Measurements from ENCODE around the gene SPINT1.

DNA sequence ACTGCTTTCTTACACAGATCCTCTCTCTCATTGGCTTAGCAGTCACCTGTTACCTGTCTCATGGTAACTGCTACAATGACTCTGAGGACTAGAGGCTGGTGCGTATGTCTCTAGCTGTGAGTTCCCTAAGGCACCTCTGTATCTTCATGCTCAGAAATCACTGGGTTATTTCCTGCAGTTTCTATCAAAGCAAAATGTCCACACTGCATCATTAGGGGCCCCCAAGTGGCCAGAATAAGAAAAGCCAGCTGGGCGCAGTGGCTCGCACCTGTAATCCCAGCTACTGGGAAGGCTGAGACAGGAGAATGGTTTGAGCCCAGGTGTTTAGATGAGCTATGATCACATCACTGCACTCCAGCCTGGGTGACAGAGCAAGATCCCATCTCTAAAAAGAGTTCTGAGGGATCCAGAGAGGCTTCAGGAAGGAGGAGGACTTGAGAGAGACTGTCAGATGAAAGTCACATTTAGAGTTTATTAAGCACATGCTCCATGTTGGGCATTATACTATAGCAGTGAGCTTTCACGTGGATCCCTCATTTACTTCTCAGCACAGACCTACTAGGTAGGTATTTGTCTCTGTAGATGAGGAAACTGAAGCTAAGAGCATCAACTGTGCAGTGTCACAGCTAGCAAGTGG, 48.1 kb downstream of the SPINT1 start:
- TF ChIP-seq FOXP2 (optimal IDR thresholded peaks at IDR 0.05; ENCODE audit: borderline replicate concordance, extremely low read depth, extremely low read length, insufficient read depth) (no peak), POLR2AphosphoS5 (IDR thresholded peaks at IDR 0.05; ENCODE audit: low read depth, low read length) (no peak), SIN3A (IDR thresholded peaks at IDR 0.05; ENCODE audit: borderline replicate concordance, insufficient read depth, low read length) (no peak)
- TF ChIP-seq, protein P1, sequence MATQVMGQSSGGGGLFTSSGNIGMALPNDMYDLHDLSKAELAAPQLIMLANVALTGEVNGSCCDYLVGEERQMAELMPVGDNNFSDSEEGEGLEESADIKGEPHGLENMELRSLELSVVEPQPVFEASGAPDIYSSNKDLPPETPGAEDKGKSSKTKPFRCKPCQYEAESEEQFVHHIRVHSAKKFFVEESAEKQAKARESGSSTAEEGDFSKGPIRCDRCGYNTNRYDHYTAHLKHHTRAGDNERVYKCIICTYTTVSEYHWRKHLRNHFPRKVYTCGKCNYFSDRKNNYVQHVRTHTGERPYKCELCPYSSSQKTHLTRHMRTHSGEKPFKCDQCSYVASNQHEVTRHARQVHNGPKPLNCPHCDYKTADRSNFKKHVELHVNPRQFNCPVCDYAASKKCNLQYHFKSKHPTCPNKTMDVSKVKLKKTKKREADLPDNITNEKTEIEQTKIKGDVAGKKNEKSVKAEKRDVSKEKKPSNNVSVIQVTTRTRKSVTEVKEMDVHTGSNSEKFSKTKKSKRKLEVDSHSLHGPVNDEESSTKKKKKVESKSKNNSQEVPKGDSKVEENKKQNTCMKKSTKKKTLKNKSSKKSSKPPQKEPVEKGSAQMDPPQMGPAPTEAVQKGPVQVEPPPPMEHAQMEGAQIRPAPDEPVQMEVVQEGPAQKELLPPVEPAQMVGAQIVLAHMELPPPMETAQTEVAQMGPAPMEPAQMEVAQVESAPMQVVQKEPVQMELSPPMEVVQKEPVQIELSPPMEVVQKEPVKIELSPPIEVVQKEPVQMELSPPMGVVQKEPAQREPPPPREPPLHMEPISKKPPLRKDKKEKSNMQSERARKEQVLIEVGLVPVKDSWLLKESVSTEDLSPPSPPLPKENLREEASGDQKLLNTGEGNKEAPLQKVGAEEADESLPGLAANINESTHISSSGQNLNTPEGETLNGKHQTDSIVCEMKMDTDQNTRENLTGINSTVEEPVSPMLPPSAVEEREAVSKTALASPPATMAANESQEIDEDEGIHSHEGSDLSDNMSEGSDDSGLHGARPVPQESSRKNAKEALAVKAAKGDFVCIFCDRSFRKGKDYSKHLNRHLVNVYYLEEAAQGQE (IDR thresholded peaks at IDR 0.05; ENCODE audit: insufficient read depth in 1 of 2, low read depth in 2 of 2, low read length in 2 of 2): no peak

All from PFSK-1 (cell line).